GM10248 (cell line): ENCODE measurements around the gene CLK2.

Source experiments
- CTCF ChIA-PET: fragments of 300-600 bp; sonication (Branson Sonifier 250); formaldehyde crosslinking; extraction: SDS; loops from one replicate; lab custom pipeline; 2021; ENCODE audit warnings: antibody characterized with exemption; lab: Yijun Ruan, JAX
- POLR2A ChIA-PET: fragments of 350-650 bp; sonication (Branson Sonifier 250); formaldehyde crosslinking; extraction: SDS; loops from one replicate; lab custom pipeline; 2020; ENCODE audit warnings: antibody characterized with exemption; lab: Yijun Ruan, JAX
- DNase-seq: peaks from one replicate; pipeline ENCODE4 v3.0.0; 2012; ENCODE audit errors: extremely low spot score
- TF ChIP-seq, protein P1 (sequence below): IDR thresholded peaks from 2 replicates; pipeline ENCODE4 v1.5.1; 2012; ENCODE audit warnings: mild to moderate bottlenecking, low read depth; ENCODE audit errors: extremely low read depth, missing control alignments, control extremely low read depth

Gene CLK2

GRCh38 chr1:155261852-155262673, 11.2 kb downstream of the CLK2 start, which contains the start of gene SCAMP3:
Gene SCAMP3, minus strand, starts transcription at chr1:155262360. Its CDS starts 209 bp downstream, at chr1:155262151.
- ChIA-PET POLR2A (interaction anchor here (2.1 kb wide), 1 partner anchor 11 kb away, joined by 11 read pairs; no protein-coding TSS in a partner anchor), CTCF (interaction anchor here (0.6 to 4.5 kb wide), 5 partner anchors 11 to 68 kb away, joined by 3 to 103 read pairs (median 3); no protein-coding TSS in a partner anchor)
- peak; percentile 97 for DNase-seq
- TF ChIP-seq, protein P1, sequence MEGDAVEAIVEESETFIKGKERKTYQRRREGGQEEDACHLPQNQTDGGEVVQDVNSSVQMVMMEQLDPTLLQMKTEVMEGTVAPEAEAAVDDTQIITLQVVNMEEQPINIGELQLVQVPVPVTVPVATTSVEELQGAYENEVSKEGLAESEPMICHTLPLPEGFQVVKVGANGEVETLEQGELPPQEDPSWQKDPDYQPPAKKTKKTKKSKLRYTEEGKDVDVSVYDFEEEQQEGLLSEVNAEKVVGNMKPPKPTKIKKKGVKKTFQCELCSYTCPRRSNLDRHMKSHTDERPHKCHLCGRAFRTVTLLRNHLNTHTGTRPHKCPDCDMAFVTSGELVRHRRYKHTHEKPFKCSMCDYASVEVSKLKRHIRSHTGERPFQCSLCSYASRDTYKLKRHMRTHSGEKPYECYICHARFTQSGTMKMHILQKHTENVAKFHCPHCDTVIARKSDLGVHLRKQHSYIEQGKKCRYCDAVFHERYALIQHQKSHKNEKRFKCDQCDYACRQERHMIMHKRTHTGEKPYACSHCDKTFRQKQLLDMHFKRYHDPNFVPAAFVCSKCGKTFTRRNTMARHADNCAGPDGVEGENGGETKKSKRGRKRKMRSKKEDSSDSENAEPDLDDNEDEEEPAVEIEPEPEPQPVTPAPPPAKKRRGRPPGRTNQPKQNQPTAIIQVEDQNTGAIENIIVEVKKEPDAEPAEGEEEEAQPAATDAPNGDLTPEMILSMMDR = no peak

DNA sequence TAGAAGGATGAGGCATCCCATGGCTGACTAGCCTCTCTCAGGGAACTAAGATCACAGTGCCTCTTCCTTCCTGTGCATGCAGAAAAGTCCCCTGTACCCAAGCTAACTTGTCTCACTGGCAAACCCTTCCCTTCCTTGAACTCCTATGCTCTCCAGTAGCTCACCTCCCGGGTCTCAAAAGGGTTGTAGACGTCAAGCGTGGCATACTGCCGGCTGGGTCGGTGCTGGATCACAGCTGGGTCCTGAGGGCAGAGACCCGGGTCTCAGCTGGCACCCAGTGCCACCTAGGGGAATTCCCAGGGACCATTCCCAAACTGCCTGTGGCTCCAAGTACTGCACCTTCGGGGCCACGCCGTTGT, 11.8 kb downstream of the CLK2 start:
- no peak for DNase-seq
- TF ChIP-seq, protein P1 = no peak
- ChIA-PET CTCF (interaction anchor here (0.6 to 4.5 kb wide), 5 partner anchors 11 to 68 kb away, joined by 3 to 103 read pairs (median 3); no protein-coding TSS in a partner anchor), POLR2A (interaction anchor here (2.1 kb wide), 1 partner anchor 10 kb away, joined by 11 read pairs; no protein-coding TSS in a partner anchor)

- DNase-seq = no peak
- POLR2A ChIA-PET = interaction anchor here (1.5 kb wide), 1 partner anchor 11 kb away, joined by 3 read pairs; no protein-coding TSS in a partner anchor
- TF ChIP-seq, protein P1 = no peak
- CTCF ChIA-PET = interaction anchor here (0.7 to 4.5 kb wide), 3 partner anchors 10 to 64 kb away, joined by 3 to 103 read pairs (median 4); no protein-coding TSS in a partner anchor
Observed at GRCh38 chr1:155260276-155260675, 13.0 kb downstream of the CLK2 start.

- no peak for DNase-seq
- TF ChIP-seq, protein P1 = no peak
- ChIA-PET POLR2A (interaction anchor here (0.7 to 1.2 kb wide), 2 partner anchors 17 to 766 kb away, joined by 3 to 7 read pairs; partner anchors contain the start of gene CLK2), CTCF (interaction anchor here (0.7 to 1.5 kb wide), 5 partner anchors 9 to 67 kb away, joined by 3 to 4 read pairs (median 3); no protein-coding TSS in a partner anchor)
Observed at GRCh38 chr1:155256058-155256852, 17.0 kb downstream of the CLK2 start.

DNA sequence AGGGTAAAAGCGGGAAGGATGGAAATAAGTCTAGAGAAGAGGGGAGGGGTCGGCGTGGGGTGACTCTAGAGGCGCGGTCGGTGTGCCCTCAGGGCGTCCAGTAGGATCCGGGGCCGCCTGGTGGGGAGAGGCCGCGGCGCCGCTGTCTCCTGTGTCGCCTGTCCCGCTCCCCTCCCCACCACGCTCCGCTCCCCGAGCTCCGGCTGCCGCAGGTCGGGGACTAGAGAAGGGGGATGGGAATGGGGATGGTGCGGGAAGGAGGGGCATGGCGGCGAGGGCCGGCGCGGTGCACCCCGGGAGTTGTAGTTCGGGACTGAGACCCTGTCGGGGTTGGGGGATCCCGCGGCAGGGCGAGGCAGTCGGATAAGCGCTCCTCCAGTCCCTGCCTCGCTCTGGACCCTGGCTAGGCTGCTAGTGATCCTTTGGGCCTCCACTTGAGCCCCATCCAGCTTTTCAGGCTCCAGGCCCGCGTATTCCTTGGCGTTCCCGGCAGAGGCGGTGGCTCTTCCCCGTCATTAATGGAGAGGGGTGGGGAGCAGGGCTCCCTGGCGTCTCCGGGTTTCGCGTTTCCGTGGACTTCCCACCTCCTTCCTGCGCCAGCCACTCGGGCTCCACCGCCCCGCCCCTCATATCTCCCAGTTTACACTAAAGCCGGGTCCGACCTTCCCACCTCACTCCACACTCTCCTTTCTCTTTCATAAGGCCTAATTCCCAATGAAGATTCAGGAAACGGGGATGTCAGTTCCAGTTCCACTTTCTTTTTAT, 17.9 kb downstream of the CLK2 start, which contains the start of gene ENTREP3:
Gene ENTREP3, minus strand, starts transcription at position 241 of the 765 bp plus-strand sequence. CDS start 606 bp downstream, outside the sequence.
- ChIA-PET POLR2A (interaction anchor here (1.2 kb wide), 1 partner anchor 18 kb away, joined by 7 read pairs; the partner anchor contains the start of gene CLK2), CTCF (interaction anchor here (1.2 to 1.3 kb wide), 2 partner anchors 14 to 63 kb away, joined by 3 to 4 read pairs; no protein-coding TSS in a partner anchor)
- TF ChIP-seq, protein P1 = no peak
- peak; percentile 93 for DNase-seq
